NCI-H1105 treated with DMSO at 0.1 percent for 48 hours (cell line): ENCODE results near the gene DHRS7B.

Experiments
- DNase-seq: peaks from one replicate; lab custom pipeline; 2025; lab: John Stamatoyannopoulos, UW

Gene DHRS7B

GRCh38 chr17:21240369-21241055 lies 113.7 kb downstream of the DHRS7B start:
- no peak for DNase-seq
